ENCODE results near the gene FLCN.

Gene FLCN

GRCh38 chr17:17189559-17189958, 47.4 kb downstream of the FLCN start:
- no peak for TF ChIP-seq GATA3 (IDR thresholded peaks at IDR 0.05; ENCODE audit: low read depth, low read length)
- TF ChIP-seq GATA2 (IDR thresholded peaks at IDR 0.05; ENCODE audit: low read depth, low read length): no peak

GRCh38 chr17:17188586-17188985, 48.4 kb downstream of the FLCN start:
- TF ChIP-seq GATA2 (IDR thresholded peaks at IDR 0.05; ENCODE audit: low read depth, low read length) (no peak), GATA3 (IDR thresholded peaks at IDR 0.05; ENCODE audit: low read depth, low read length) (no peak)

GRCh38 chr17:17186551-17187505, 50.1 kb downstream of the FLCN start:
- 0 out of 2 replicates have a peak, but pooled peaks have one; percentile 9 for TF ChIP-seq GATA2 (IDR thresholded peaks at IDR 0.05; ENCODE audit: low read depth, low read length)
- no peak for TF ChIP-seq GATA3 (IDR thresholded peaks at IDR 0.05; ENCODE audit: low read depth, low read length)

DNA sequence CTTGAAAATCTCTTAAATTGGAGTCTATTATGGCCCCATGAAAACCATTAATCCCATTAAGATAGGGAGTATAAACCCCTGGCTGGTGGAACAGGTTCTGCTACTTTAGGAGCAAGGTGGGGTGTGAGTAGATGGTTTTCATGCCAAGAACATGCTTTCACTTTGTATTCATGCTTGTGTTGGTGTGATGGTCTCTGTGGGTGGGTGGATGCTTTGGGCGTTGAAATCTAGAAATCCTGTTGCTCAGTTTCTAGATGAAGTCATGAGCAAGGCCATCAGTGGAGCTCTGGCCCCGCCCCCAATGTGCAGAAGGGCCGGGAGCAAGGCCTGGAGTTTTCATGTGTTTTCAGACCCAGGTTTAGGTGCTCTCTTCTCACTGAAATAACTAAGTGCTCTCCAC, 50.9 kb downstream of the FLCN start:
- TF ChIP-seq GATA3 (IDR thresholded peaks at IDR 0.05; ENCODE audit: low read depth, low read length) (no peak), GATA2 (IDR thresholded peaks at IDR 0.05; ENCODE audit: low read depth, low read length) (no peak)

- TF ChIP-seq GATA3 (IDR thresholded peaks at IDR 0.05; ENCODE audit: low read depth, low read length): no peak
- TF ChIP-seq GATA2 (IDR thresholded peaks at IDR 0.05; ENCODE audit: low read depth, low read length): no peak
Measured at GRCh38 chr17:17183744-17184143, 53.2 kb downstream of the FLCN start.

- TF ChIP-seq GATA3 (IDR thresholded peaks at IDR 0.05; ENCODE audit: low read depth, low read length) (no peak), GATA2 (IDR thresholded peaks at IDR 0.05; ENCODE audit: low read depth, low read length) (no peak)
Measured at GRCh38 chr17:17182598-17183136, 54.3 kb downstream of the FLCN start.

DNA sequence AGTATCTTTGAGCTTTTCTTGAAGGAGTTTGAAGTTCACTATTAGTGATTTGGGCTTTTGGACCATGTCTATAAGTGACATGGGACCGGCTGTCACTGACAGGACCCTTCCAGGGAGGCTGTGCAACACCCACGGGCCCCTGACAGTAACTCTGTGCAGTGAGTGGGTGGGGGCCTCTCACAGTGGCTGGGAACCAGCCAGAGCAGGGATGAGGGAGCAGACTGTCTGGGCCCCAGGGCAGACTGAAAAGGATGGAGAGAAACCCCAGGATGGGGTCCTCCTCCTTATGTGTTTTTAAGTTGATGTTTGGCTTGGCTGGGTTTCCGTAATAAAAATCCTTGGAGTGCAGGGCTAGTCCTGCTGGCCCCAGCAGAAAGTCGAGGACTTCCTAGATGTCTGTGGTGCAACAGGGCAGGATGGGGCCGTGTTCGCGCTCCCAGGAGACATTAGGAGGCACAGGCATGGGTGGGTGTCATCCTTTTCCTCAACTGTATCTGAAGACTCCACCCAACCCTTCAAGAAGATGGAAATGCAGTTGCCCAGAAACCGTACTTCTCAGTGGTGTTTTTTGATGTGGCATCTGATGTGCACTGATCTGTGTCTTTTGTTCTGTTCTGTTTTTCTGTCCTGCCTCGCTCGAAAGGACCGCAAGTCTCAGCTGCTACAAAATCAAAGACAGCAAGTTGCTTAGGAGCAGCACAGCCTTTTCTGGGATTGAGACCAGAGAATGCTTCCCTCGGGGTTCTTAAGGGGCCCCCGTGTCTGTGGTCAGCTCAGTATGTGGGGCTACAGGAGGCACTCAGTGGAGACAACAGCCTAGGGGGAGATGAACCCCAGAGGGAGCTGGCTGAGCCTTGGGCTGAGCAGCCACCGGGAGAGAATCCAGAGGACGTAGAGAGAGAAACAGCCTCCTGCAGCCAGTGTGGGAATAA, 55.0 kb downstream of the FLCN start:
- TF ChIP-seq GATA2 (IDR thresholded peaks at IDR 0.05; ENCODE audit: low read depth, low read length) (no peak), GATA3 (IDR thresholded peaks at IDR 0.05; ENCODE audit: low read depth, low read length) (no peak)

GRCh38 chr17:17180741-17181525, 56.0 kb downstream of the FLCN start:
- TF ChIP-seq GATA3 (IDR thresholded peaks at IDR 0.05; ENCODE audit: low read depth, low read length): no peak
- no peak for TF ChIP-seq GATA2 (IDR thresholded peaks at IDR 0.05; ENCODE audit: low read depth, low read length)

DNA sequence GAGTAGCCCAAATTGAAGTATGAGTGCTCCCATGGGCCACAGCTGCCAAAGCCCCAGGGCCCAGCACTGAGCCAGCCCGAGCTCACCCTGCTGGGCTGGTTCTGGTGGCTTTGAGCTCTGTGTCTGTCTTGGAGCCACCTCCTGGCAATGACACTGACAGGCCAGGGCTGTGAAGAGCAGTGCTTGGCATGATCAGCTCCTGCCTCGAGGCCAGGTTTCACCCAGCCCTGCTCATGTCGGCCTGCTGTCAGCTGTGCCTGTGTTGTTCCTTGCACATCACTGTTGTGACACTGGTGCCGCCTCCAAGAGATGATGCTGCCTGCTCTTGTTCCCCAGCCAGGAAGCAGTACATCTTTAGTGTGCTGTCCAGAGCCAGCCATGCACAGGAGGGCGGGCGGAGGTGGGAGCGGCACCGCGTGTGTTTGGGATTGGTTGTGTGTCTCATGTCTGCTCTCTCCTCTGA, 56.8 kb downstream of the FLCN start:
- TF ChIP-seq GATA2 (IDR thresholded peaks at IDR 0.05; ENCODE audit: low read depth, low read length) (no peak), GATA3 (IDR thresholded peaks at IDR 0.05; ENCODE audit: low read depth, low read length) (no peak)

- TF ChIP-seq GATA2 (IDR thresholded peaks at IDR 0.05; ENCODE audit: low read depth, low read length) (no peak), GATA3 (IDR thresholded peaks at IDR 0.05; ENCODE audit: low read depth, low read length) (no peak)
Measured at GRCh38 chr17:17179371-17179827, 57.6 kb downstream of the FLCN start.

- TF ChIP-seq GATA3 (IDR thresholded peaks at IDR 0.05; ENCODE audit: low read depth, low read length) (no peak), GATA2 (IDR thresholded peaks at IDR 0.05; ENCODE audit: low read depth, low read length) (no peak)
Measured at GRCh38 chr17:17177176-17177575, 59.8 kb downstream of the FLCN start.

DNA sequence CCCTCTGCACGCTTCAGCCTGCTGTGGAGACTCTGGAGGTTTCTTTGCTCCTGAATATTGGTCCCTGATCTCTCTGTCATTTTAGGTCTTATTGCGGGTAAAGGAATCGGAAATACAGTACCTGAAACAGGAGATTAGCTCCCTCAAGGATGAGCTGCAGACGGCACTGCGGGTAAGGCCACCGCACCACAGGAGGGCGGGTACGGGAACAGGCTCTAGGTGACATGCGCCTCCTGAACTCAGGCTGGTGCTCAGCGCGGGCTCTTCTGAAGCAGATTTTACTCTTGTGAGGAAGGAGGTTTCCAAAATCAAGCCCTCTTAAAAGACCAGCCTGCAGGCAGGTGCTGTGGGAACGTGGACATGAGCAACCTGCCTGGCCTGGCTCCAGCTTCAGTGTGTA, 60.6 kb downstream of the FLCN start:
- TF ChIP-seq GATA3 (IDR thresholded peaks at IDR 0.05; ENCODE audit: low read depth, low read length) (no peak), GATA2 (IDR thresholded peaks at IDR 0.05; ENCODE audit: low read depth, low read length) (no peak)

DNA sequence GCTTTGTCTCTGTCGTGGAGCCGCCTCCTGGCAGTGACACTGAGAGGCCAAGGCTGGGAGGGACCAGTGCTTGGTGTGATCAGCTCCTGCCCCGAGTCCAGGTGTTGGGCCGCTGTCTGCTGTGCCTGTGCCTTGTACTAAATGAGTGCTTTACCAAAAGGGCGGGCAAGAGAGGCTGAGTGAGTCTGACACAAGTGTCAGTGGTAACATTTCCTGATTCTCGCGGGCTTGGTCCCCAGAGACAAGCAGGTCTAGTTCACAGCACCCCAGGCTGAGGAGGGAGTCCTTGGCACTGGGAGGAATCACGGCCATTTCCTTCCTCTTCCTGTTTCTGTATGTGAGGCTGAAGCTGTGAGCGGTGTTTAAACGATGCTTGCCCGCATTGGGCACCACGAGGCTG, 61.1 kb downstream of the FLCN start:
- TF ChIP-seq GATA2 (IDR thresholded peaks at IDR 0.05; ENCODE audit: low read depth, low read length) (no peak), GATA3 (IDR thresholded peaks at IDR 0.05; ENCODE audit: low read depth, low read length) (no peak)
